HEK293T (cell line): ENCODE results near the gene ZNF208.
"Not testable (repeated sequence)": the region's sequence is repeated elsewhere in the genome, so short reads cannot be mapped to it uniquely, and the experiment has no call there.

Experiments
- BHLHE40 ChIP-seq: fragments of 450-650 bp; IDR thresholded peaks from 2 replicates; pipeline ENCODE4 v1.6.1; 2016; ENCODE audit warnings: mild to moderate bottlenecking, moderate library complexity, borderline replicate concordance
- CTBP1 ChIP-seq: fragments of 450-650 bp; IDR thresholded peaks from 2 replicates; pipeline ENCODE4 v1.6.1; 2016; ENCODE audit warnings: borderline replicate concordance
- ELF4 ChIP-seq: fragments of 450-650 bp; IDR thresholded peaks from 2 replicates; pipeline ENCODE4 v1.6.1; 2017; ENCODE audit warnings: antibody characterized with exemption
- FOXA1 ChIP-seq: fragments of 450-650 bp; IDR thresholded peaks from 2 replicates; pipeline ENCODE4 v1.6.1; 2016; ENCODE audit warnings: mild to moderate bottlenecking
- FOXK2 ChIP-seq: fragments of 450-650 bp; IDR thresholded peaks from 2 replicates; pipeline ENCODE4 v1.6.1; 2016; ENCODE audit warnings: mild to moderate bottlenecking
- NFRKB ChIP-seq: fragments of 450-650 bp; IDR thresholded peaks from 2 replicates; pipeline ENCODE4 v1.6.1; 2016; ENCODE audit warnings: mild to moderate bottlenecking, moderate library complexity
- SP1 ChIP-seq: fragments of 450-650 bp; IDR thresholded peaks from 2 replicates; pipeline ENCODE4 v1.6.1; 2017
- TARDBP ChIP-seq: fragments of 450-650 bp; IDR thresholded peaks from 2 replicates; pipeline ENCODE4 v1.6.1; 2016
- ZNF384 ChIP-seq: fragments of 450-650 bp; IDR thresholded peaks from 2 replicates; pipeline ENCODE4 v1.6.1; 2016

- TF ChIP-seq ZNF384, BHLHE40, SP1, CTBP1, FOXK2, TARDBP, ELF4, FOXA1, NFRKB: not testable (repeated sequence)
Observed at GRCh38 chr19:22041151-22041550, 30.4 kb upstream of the ZNF208 start.
